NCI-H345 treated with DMSO at 0.1 percent for 48 hours (cell line): ENCODE data around the gene TULP3.
A peak's percentile ranks its signal among the peaks of the same experiment; 100 is the strongest.

Experiments
- DNase-seq: peaks from one replicate; lab custom pipeline; 2025; ENCODE audit not compliant: unreplicated experiment; lab: John Stamatoyannopoulos, UW

Gene TULP3

DNA sequence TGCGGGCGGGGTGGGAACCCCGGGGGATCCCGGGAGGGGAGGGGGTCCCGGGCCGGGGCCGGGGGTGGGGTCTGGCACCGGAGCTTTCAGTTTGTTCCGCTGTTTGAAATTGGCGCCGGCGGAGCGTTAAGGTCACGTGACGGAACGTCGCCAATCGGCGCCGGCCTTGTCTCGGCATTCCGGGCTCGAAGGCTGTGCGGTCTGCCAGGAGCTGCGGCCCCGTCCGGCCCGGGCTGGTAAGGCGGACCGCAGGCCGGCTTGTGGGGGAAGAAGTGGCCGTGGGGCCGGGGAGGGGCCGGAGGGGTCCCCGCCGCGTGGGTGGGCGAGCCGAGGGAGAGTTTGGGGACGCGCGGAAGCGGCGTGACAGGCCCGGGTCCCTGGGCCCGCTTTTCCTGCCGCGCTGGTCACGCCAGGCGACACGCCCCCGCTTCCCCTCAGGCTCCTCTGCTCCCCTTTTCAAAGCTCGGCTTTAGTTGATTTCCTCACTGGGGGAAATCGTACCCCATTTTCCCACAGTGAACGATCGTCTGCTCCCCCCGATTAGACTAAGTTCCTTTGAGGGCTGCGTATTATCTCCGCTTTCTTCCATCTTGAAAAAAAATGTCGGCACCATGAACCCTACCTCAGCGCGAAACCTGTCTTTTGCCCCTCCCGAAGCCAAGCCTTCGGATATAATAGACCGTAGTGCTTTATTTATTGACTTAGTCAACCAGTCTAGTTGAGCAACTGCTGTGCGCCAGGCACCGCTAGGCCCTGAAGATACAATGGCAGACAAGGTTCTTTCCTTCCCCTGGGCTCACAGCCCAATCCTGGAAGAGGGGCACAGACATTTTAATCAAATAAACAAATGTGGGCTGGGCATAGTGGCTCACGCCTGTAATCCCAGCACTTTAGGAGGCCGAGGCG is 13.4 kb upstream of the TULP3 start, which contains the start of the genes FOXM1 and RHNO1:
FOXM1 (minus strand) TSS at position 128 of the 906 bp plus-strand sequence. CDS start 2,696 bp downstream, outside the sequence.
RHNO1 (plus strand) TSS at position 177 of the 906 bp plus-strand sequence. CDS start 8,144 bp downstream, outside the sequence.
- peak; percentile 73 for DNase-seq

DNA sequence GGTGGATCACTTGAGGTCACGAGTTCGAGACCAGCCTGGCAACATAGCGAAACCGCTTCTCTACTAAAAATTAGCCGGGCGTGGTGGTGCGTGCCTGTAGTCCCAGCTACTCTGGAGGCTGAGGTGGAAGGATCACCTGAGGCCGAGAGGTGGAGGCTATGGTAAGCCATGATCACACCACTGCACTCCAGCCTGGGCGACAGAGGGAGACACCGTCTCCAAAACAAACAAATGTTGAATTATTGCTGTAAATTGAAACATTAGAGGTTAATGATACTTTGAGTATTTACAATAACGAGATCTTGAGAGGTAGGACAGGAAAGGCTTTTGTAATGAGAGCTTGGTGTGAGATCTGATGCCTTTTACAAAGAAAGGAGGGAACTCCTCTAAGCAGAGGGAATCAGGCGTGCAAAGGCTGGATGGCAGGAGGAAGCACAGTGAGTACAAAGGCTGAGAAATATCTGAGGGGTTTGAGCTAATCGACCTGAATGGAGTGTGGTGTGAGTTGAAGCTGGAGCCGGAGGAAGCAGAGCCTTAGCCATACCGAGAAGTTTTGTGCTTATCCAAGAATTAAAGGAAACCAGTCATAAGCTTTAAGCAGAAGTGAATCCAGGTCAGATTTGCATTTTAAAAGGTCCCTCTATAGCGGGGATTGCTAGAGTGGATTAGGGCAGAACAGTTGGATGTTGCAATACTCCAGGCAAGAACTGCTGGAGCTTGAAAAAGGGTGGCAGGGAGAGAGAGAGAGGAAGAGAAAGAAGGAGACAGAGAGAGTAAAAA is 12.5 kb upstream of the TULP3 start:
- DNase-seq: peak; percentile 9

DNA sequence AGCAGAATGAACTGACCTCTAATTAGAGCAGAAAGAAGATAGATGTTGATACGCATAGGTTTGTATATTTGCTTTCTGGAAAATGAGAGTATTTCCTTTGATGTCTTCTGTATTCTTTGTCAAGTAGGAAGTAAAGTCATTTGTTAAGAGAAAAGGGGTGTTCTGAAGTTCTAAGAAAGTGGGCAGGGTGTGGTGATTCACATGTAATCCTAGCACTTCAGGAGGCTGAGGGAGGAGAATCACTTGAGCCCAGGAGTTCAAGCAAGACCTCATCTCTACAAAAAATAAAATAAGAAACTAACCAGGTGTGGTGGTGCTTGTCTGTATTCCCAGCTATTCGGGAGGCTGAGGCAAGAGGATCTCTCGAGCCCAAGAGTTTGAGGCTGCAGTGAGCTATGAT is 10.8 kb upstream of the TULP3 start:
- no peak for DNase-seq

DNA sequence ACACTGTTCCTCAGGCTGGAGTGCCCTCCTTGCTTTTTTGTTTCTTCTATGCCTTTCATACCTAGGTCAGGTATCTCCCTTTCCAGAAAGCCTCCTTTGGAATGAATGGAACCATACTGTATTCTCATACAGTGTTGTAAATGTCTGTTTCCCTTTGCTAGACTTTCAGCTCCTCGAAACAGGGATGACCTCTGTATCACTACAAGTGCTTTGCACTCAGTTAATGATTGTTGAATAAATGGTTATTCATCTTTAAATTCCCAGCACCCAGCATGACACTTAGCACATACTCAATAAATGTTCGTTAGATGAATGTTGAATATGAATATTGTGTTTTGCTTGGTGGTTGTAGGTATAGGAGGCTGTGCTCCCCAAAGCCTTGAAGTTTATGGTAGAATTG is 5.9 kb upstream of the TULP3 start:
- DNase-seq: no peak

DNA sequence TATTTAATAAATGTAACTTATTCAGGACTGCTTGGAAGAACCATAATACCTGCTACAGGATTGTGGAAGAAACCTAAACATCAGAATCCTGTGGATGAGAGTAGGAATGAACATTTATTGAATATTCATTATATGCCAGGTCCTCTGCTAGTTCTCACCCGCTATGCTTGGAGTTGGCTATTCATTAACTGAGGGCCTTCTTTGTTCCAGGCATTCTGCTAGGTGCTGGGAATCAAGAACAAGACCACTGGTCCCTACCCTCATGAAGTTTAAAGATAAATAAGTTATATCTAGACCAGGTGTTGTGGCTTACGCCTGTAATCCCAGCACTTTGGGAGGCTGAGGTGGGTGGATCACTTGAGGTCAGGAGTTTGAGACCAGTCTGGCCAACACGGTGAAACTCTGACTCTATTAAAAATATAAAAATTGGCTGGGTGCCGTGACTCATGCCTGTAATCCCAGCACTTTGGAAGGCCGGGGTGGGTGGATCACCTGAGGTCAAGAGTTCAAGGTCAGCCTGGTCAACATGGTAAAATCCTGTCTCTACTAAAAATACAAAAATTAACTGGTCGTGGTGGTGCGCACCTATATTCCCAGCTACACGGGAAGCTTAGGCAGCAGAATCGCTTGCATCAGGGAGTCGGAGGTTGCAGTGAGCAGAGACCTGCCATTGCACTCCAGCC is 3.8 kb upstream of the TULP3 start:
- DNase-seq: no peak

DNA sequence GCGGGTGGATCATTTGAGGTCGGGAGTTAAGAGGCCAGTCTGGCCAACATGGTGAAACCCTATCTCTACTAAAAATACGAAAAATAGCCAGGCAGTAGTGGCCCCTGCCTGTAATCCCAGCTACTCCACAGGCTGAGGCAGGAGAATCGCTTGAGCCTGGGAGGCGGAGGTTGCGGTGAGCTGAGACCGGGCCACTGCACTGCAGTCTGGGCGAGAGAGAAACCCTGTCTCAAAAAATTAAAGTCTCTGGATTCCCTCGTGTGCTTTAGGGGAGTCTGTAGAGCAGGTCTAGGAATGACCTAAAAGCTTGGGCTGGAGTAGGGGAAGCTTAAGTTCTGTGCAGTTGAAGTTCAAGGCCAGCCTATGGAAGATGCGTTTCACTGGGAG is 697 bp upstream of the TULP3 start:
- no peak for DNase-seq

DNA sequence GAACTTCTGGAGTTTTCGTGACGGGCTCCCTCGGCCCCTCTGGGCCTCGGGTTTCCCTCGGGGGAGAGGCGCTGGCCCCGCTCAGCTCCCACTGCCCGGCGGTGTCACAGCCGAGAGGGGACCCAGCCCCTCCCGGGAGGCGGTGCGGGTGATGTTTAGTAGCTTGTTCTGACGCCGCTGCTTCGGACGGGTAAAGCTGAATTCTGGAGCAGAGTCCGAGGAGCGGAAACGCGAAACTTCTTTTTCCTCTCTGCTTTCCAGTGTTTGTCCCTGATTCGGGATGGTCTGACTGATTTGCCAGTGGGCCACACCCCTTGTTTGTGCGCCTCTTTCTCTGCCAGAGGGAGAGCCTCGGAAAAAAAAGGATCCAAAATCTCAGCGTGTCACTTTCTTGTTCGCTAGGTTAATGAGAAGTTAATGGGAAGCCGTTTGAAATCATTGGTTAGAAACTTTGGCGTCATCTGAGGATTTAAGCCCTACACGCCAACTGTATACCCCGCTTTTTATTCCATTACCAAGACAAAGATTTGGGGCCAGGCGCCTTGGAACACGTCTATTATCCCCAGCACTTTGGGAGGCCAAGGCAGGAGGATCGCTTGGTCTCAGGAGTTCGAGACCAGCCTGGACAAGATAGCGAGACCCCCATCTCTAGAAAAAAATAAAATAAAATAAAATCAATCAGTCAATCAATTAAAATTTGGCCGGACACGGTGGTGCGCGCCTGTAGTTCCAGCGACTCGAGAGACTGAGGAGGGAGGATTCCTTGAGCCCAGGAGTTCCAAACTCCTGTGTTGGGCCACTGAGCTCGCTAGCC is 756 bp downstream of the TULP3 start:
- DNase-seq: peak; percentile 37

DNA sequence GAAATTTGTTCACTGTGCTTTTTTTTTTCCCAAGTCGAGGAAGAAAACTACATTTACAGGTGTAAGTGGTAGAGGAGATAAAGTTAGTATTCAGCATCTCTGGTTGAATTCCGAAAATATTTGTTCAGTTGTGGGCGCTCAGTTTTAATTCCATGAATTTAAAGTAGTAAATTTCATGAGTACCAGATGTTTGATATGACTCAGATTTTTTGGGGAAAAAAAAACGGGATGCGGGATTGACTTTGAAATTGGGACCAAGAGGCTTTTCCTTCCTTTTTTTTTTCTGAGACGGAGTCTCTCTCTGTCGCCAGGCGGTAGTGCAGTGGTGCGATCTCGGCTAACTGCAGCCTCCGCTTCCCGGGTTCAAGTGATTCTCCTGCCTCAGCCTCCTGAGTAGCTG is 1.6 kb downstream of the TULP3 start:
- DNase-seq: no peak

DNA sequence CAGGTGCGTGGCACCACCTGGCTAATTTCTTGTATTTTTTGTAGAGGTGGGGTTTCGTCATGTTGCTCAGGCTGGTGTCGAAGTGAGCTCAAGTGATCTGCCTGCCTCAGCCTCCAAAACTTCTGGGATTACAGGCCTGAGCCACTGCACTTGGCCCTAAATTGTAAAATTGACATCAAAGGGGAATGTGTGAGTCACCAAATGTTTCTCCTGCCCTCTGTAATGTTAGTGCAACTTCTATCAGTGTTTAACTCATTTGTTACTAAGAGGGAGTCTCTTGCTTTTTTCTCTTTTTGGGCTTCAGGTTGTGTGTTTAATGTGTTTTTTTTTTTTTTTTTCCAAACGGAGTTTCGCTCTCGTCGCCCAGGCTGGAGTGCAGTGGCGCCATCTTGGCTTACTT is 2.3 kb downstream of the TULP3 start:
- no peak for DNase-seq

DNA sequence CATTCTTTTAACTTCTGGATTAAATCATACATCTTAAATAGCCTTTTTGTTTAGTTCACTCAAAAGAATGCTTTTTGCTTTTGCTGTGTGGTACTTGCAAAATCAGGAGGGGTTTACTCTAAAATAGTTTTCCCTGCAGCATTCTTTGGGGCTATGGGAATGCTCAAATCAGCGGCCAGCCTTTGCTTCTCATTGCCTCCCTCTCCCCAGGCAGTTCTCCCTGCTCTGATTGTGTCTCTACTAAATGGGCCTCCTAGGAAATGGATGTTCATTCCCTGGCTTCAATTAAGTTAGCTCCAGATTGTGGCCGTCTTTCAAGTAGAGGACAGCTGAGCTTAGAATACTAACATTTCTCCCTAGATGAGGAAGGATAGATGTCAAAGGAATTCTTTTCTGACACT is 4.4 kb downstream of the TULP3 start:
- no peak for DNase-seq

DNA sequence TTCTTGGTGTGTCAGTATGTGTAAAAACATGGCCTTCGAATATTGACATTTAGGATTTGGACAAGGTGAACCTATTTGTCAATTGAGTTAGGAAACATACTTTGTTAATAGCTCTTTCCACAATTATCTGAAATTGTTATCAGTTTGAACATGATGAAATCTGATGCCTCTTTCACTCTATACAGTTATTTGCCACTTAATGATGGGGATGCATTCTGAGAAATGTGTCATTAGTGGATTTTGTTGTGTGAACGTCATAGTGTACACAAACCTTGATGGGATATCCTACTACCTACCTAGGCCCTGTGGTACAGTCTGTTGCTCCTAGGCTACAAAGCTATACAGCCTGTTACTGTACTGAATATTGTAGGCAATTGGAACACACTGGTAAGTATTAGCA is 4.8 kb downstream of the TULP3 start:
- DNase-seq: no peak

DNA sequence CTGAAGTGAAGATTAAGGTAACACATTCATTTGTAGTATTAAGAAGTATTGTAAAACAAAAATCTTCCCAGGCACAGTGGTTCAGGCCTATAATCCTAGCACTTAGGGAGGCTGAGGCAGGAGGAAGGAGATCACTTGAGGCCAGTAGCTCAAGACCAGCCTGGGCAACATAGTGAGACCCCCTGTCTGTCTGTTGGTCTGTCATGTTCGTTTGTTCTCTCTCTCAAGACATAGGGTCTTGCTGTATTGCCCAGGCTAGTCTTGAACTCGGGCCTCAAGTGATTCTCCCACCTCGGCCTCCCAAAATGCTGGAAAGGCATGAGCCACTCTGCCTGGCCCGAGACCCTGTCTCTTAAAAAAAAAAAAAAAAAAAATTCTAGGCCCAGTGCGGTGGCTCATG is 6.7 kb downstream of the TULP3 start:
- DNase-seq: no peak

DNA sequence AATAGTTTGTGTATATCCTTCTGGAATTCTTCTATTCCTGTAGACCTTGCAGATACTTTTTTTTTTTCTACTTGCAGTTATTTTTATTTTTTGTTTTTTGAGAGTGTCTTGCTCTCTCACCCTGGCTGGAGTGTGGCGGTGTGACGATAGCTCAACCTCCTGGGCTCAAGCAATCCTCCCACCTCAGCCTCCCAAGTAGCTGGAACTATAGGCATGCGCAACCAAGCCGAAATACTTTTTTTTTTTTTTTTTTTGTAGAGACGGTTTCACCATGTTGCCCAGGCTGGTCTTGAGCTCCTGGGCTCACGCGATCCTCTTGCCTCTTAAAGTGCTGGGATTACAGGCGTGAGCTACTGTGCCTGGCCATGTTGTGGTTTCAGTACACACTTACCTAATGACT is 10.0 kb downstream of the TULP3 start:
- no peak for DNase-seq

DNA sequence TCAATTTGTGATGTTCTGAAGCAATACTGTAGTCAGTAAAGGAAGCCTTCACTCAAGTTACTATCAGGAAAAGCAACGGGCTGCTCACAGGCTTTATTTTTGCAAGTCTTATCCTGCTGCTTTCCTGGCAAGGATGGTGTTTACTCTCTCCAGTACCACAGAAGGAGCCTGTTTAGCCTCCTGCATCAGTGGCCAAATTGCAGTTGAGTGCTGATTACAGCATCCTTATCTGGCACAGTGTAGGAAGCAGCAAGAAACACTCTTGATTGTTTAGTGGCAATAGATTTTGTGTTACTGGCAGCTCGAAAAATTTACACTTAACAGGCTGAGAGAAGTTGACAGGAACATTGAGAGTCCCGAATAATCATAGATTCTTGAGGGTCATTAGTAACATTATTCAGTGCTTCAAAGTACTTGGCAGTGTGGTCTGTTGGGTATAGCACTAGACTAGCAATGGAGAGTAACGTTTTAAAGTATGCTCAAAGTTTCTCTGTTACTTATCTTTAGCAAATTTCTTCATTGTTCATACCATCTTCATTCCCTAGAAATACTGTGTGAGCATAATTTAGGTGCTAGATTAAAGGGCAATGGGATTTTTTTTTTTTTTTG is 11.7 kb downstream of the TULP3 start:
- DNase-seq: peak; percentile 28

DNA sequence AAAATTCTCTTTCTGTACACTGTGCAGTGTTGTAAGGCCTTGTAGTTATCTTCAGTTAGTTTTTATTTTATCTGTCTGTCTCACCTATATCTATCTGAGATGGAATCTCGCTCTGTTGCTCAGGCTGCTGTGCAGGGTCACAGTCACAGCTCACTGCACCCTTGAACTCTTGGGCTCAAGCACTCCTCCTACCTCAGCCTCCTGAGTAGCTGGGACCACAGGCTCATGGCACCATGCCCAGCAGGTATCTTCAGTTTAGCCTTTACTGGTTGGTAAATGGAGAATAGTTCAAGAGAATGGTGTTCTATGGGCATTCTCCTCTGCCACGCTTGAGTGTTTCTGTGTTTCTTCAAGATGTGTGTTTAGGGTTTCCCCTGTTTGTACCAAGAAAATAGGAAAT is 13.6 kb downstream of the TULP3 start:
- DNase-seq: no peak

DNA sequence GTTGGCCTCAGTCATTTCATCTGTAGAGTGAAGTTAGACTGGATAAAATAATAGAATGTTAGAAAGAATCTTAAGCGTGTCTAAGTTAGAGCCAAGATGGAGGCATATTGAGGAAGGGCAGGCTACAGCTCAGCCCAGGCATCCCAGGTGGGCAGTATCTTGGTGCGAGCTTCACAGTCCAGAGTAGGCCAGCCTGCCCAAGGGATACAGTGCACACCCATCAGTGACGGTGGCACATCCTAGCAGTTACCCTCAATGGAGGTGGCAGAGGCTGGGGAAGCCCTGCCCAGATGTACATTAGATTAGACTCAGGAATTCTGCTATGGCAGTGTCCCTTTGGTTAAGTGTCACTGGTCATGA is 21.5 kb downstream of the TULP3 start:
- no peak for DNase-seq

DNA sequence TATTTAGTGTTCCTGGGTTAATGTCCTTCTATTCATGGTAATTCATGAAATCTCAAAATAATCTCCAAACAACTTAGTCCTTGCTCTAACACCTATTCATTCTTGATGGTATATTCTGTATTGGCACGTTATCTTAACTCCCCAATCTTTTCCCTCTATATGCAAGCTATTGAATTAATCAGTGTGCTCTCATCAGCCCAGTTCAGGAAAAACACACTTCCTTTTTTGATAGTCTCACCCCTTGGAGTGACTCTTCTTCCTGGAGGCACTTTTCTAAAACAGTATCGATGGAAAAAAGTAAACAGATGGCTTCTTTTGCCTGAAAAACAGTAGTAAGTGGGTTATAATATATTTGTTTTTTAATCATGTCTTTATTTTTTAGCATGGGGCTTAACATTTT is 28.6 kb downstream of the TULP3 start:
- DNase-seq: no peak

DNA sequence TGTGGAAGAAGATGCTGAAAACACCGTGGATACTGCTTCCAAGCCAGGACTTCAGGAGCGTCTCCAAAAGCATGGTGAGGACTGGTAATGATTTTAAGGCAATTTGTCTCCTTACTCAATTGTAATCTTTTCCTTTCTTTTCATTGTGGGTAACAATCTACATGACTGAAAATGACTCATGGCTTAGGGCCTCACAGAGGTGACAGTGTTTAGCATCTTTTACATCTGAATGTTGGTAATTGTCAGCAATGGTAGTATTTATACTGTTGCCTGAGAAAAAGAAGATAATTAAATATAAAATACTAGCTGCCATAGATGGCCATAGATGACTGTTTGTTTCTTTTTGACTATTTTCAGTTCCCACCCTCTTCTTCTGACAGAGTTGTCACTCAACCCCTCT is 31.6 kb downstream of the TULP3 start:
- no peak for DNase-seq

DNA sequence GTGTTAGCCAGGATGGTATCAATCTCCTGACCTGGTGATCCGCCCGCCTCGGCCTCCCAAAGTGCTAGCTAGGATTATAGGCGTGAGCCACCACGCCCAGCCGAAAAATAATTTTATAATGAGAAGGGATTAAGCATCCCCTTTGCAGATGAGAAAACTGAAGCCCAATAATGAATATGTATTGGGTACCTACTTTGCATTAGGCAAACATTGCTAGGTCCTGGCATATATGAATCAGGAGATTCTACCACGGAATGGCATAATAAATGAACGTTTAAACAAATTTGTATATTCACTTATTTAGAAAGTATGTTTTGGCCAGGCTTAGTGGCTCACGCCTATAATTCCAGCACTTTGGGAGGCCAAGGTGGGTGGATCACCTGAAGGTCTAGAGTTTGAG is 32.4 kb downstream of the TULP3 start:
- DNase-seq: no peak

DNA sequence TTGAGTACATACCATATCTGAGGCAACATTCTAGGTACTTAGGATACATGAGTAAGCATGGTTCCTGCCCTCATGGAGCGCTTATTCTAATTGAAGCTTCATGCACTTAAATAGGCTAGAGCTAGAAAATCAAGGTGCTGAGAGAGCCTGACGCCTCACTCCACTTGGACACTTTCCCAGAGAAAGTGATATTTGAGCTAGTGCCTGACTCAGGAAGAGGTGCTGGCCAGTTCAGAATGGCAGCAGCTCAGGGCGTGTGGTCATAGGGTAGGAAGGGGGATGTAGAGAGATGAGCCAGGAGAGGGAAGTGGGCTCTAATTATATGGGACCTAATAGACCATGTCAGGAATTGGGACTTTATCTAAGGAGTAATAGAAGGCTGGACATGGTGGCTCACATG is 33.3 kb downstream of the TULP3 start:
- no peak for DNase-seq
